Thyroid gland (tissue), 4 donors: ENCODE data around the gene PAWR.

Source experiments
- CTCF ChIP-seq, 6 experiments: fragments of 200-600 bp in 3 of 6; fragments of 450-650 bp in 3 of 6; sonication (generic) in 3 of 6; IDR thresholded peaks; one replicate each; pipeline ENCODE4 v1.5.1; 2016 to 2019; ENCODE audit warnings: antibody characterized with exemption in 6 of 6, mild to moderate bottlenecking in 2 of 6, inconsistent platforms in 1 of 6, moderate library complexity in 1 of 6
- POLR2A ChIP-seq, 2 donors: fragments of 450-650 bp; IDR thresholded peaks; one replicate each; pipeline ENCODE4 v1.6.1; 2017; ENCODE audit warnings: antibody characterized with exemption in 2 of 2, mild to moderate bottlenecking in 2 of 2, moderate library complexity in 1 of 2

- no peak for TF ChIP-seq POLR2A (IDR thresholded peaks at IDR 0.05)
- no peak for TF ChIP-seq CTCF (IDR thresholded peaks at IDR 0.05)
These were observed 14.2 kb downstream of the PAWR start for GRCh38 chr12:79676579-79676978.
